SK-N-MC (cell line): ENCODE results near the gene MTMR8.

Experiments used
- DNase-seq: peaks from one replicate; pipeline ENCODE4 v3.0.0-alpha.2; 2011; ENCODE audit warnings: low read depth, low spot score
- H3K27ac ChIP-seq: fragments of 200-600 bp; sonication (generic); 2 replicates; pipeline ENCODE4 v1.5.1; 2016; ENCODE audit warnings: mixed run types
- H3K36me3 ChIP-seq: fragments of 200-600 bp; sonication (generic); 2 replicates; pipeline ENCODE4 v1.6.1; 2017; ENCODE audit warnings: antibody characterized with exemption, low read length, mixed read lengths; ENCODE audit not compliant: insufficient read depth
- H3K4me3 ChIP-seq: fragments of 200-600 bp; sonication (generic); 2 replicates; pipeline ENCODE4 v1.5.1; 2016
- H3K9ac ChIP-seq: fragments of 200-600 bp; sonication (generic); 2 replicates; pipeline ENCODE4 v1.8.0; 2017; ENCODE audit warnings: mixed run types, mixed read lengths; ENCODE audit not compliant: insufficient read length
- H3K9me3 ChIP-seq: fragments of 200-600 bp; sonication (generic); 2 replicates; pipeline ENCODE4 v1.6.1; 2017; ENCODE audit warnings: low read depth, mild to moderate bottlenecking, antibody characterized with exemption, low read length, moderate library complexity, mixed read lengths
- EZH2 ChIP-seq: fragments of 200-600 bp; sonication (generic); IDR thresholded peaks from one replicate; pipeline ENCODE4 v1.6.1; 2017; ENCODE audit warnings: antibody characterized with exemption
- FOXP2 ChIP-seq: optimal IDR thresholded peaks from 2 replicates; pipeline ENCODE3; 2011; ENCODE audit warnings: mild to moderate bottlenecking, moderate library complexity; ENCODE audit not compliant: insufficient read depth; ENCODE audit errors: extremely low read length, control extremely low read depth
- POLR2AphosphoS5 ChIP-seq: IDR thresholded peaks from 2 replicates; pipeline ENCODE4 v1.6.1; 2012; ENCODE audit warnings: mild to moderate bottlenecking, low read depth, low read length, borderline replicate concordance

Gene MTMR8

DNA sequence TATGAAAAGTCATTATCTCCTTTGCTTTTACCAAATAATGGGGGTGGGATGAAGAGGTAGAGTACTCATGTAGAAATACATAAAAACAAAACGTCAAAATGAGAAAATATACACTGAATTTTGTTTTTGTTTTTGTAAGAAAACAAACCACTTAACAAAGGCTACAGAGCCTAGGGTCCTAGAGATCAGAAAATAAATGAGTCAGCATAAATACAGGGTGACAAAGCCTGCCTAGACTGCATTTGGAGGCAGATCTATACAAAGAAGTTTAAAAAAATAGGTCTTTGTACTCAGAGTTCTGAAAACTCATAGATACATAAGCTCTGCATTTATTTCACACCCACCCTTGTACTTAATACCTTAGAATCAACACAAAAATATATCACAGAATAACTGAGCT, 52.4 kb downstream of the MTMR8 start:
- Histone ChIP-seq H3K36me3 (no peaks in the 10 kb centered on the region), H3K9me3 (no peaks in the 10 kb centered on the region), H3K4me3 (no peak overlapping the region), H3K9ac (no peak overlapping the region), H3K27ac (no peak overlapping the region)
- no peak for DNase-seq
- TF ChIP-seq POLR2AphosphoS5, result no peak
- no peak for TF ChIP-seq FOXP2
- no peak for TF ChIP-seq EZH2

- no peak for DNase-seq
- no peaks in the 10 kb centered on the region for H3K36me3 ChIP-seq
- no peak overlapping the region for H3K4me3 ChIP-seq
- H3K9ac ChIP-seq, result no peak overlapping the region
- no peaks in the 10 kb centered on the region for H3K9me3 ChIP-seq
- H3K27ac ChIP-seq, result no peak overlapping the region
- TF ChIP-seq POLR2AphosphoS5 (no peak), FOXP2 (no peak), EZH2 (no peak)
Measured at GRCh38 chrX:64338296-64338695, 57.0 kb downstream of the MTMR8 start.

DNA sequence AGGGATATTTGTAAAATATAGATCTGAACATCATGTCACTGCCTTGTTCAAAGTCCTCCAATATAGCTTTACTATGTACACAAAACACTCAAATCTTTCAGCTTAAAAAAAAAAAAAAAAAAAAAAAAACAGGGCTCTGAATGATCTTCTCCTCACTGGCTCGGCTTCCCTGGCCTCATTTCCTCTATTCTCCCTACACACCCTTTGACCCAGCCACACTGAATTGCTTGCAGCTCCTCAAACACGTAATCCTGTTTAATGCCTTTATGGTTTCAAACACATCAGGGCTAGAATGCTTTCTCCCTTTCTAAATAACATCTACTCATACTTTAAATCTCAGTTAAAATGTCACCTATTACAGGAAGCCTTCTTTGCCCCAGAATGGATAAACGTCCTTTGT, 60.8 kb downstream of the MTMR8 start:
- DNase-seq, result no peak
- no peak for TF ChIP-seq EZH2
- no peak for TF ChIP-seq POLR2AphosphoS5
- TF ChIP-seq FOXP2, result no peak
- H3K9ac ChIP-seq, result no peak overlapping the region
- no peaks in the 10 kb centered on the region for H3K36me3 ChIP-seq
- H3K27ac ChIP-seq, result no peak overlapping the region
- H3K9me3 ChIP-seq, result no peaks in the 10 kb centered on the region
- H3K4me3 ChIP-seq, result no peak overlapping the region

DNA sequence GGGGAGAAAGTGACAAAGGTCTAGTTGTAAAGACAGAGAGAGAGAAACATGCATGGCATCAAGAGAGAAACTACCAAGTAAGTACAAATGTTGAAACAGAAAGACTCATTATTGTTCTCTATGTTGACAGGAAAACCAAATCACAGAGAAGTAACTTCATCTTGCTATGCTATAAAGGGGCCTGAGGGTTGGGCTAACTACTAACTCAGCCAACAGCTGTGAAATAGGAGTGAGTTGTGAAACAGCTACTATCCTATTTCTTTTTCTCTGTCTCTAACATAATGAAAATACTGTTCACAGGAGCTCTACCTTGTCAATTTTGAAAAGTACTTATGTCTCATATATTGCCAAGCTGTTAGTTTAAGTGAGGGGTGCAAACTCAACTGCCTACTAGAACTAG, 65.0 kb downstream of the MTMR8 start:
- Histone ChIP-seq H3K9ac (no peak overlapping the region), H3K4me3 (no peak overlapping the region), H3K36me3 (no peaks in the 10 kb centered on the region), H3K9me3 (no peaks in the 10 kb centered on the region), H3K27ac (no peak overlapping the region)
- TF ChIP-seq POLR2AphosphoS5 (no peak), EZH2 (no peak), FOXP2 (no peak)
- DNase-seq, result no peak

DNA sequence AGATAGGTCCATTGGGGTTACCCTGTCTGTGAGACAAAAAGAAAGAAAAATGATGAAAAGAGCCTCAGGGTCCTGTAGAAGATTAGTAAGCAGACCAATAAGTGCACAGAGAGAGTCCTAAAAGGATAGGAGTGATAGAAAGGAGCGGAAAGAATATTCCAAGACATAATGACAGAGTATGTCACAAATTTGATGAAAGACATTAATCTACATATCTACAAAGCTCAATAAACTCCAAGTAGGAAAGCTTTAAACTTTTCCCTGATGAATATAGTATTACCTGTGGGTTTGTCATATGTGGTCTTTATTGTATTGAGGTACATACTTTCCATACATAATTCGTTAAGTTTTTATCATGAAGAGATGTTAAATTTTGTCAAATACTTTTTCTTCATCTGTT, 73.7 kb downstream of the MTMR8 start:
- no peak for TF ChIP-seq FOXP2
- no peak for TF ChIP-seq POLR2AphosphoS5
- H3K27ac ChIP-seq, result no peak overlapping the region
- H3K9ac ChIP-seq, result no peak overlapping the region
- H3K4me3 ChIP-seq, result no peak overlapping the region
- no peaks in the 10 kb centered on the region for H3K36me3 ChIP-seq
- H3K9me3 ChIP-seq, result no peaks in the 10 kb centered on the region
- DNase-seq, result no peak

GRCh38 chrX:64313624-64314023, 81.6 kb downstream of the MTMR8 start:
- no peak for DNase-seq
- Histone ChIP-seq H3K9me3 (no peaks in the 10 kb centered on the region), H3K36me3 (no peaks in the 10 kb centered on the region), H3K9ac (no peak overlapping the region), H3K4me3 (no peak overlapping the region), H3K27ac (no peak overlapping the region)
- no peak for TF ChIP-seq FOXP2
- no peak for TF ChIP-seq EZH2
- TF ChIP-seq POLR2AphosphoS5, result no peak

DNA sequence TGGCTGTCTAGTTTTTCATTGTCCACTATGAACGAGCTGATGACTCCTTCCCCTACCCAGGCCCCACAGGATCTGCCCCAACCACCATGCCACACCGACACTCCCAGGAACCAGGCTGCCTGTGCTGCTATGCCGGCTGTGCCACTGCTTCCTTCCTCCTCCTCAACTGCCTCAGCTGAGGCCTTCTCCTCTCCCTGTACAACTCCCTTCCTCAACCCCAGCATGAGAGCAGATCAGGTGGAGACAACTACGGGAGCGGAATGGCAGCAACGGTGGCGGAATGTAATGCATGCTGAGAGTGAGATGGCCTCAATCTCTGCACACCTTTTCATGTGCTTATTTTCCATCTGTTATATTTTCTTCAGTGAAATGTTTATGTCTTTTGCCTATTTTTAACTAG, 88.5 kb downstream of the MTMR8 start:
- no peak overlapping the region for H3K9ac ChIP-seq
- H3K9me3 ChIP-seq, result no peaks in the 10 kb centered on the region
- no peaks in the 10 kb centered on the region for H3K36me3 ChIP-seq
- no peak for DNase-seq
- no peak overlapping the region for H3K27ac ChIP-seq
- TF ChIP-seq EZH2, result no peak
- no peak for TF ChIP-seq POLR2AphosphoS5
- TF ChIP-seq FOXP2, result no peak
- H3K4me3 ChIP-seq, result no peak overlapping the region

DNA sequence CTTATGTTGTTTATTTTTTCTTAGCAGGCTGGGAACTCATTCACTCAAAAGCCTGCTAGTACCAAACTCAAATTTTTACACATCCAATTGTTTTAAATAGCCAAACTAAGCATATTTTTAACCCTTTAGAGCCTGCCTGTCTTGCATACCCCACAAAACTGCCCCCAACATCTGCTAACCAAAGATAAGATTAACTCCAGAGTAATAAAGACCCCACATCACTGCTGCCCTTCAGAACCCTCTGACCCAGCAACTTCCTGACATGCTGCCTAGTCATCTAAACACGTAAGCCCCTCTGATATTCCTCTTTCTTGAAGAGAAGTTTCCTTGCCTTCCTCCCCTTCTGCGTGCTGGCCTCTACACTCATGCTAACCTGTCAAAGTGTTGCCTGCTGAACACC, 104.1 kb downstream of the MTMR8 start:
- no peaks in the 10 kb centered on the region for H3K9me3 ChIP-seq
- no peak for TF ChIP-seq POLR2AphosphoS5
- no peak for TF ChIP-seq EZH2
- no peak for TF ChIP-seq FOXP2

DNA sequence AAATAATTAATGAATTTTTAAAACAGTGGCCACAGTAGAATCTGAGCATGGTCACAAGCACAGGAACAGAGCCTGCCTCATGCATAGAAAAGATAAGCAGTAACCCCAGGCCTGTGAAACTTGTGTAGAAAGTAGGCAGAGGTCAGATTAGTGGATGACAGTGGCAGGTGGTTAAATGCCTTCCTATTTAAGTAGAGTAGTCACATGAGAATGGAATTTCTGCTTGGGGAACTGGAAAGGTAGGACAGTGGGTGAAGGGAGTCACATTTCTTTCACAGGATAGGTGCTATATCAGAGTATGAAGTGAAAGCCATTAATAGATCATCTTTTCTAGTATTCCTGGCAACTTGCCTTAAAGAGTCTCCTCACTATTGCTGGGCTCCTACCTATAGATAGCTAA, 130.0 kb downstream of the MTMR8 start:
- no peak overlapping the region for H3K9ac ChIP-seq
- no peak for TF ChIP-seq FOXP2
- no peak for TF ChIP-seq EZH2
- TF ChIP-seq POLR2AphosphoS5, result no peak

More for the DNA sequence above, 104.1 kb downstream of the MTMR8 start:
- H3K9ac ChIP-seq, result no peak overlapping the region
- no peak for DNase-seq
- no peak overlapping the region for H3K27ac ChIP-seq
- no peak overlapping the region for H3K4me3 ChIP-seq
- H3K36me3 ChIP-seq, result no peaks in the 10 kb centered on the region

More for the DNA sequence above, 130.0 kb downstream of the MTMR8 start:
- no peaks in the 10 kb centered on the region for H3K9me3 ChIP-seq
- no peaks in the 10 kb centered on the region for H3K36me3 ChIP-seq
- no peak overlapping the region for H3K4me3 ChIP-seq
- H3K27ac ChIP-seq, result no peak overlapping the region
- DNase-seq, result no peak
